HG03175 (cell line): ENCODE measurements around the gene RAB31.

Experiments used
- ATAC-seq: cut with Tn5 transposase; IDR thresholded peaks from one replicate; pipeline ENCODE4 v1.9.1; 2021; ENCODE audit warnings: mild to moderate bottlenecking, moderate library complexity; ENCODE audit not compliant: unreplicated experiment

Gene RAB31

DNA sequence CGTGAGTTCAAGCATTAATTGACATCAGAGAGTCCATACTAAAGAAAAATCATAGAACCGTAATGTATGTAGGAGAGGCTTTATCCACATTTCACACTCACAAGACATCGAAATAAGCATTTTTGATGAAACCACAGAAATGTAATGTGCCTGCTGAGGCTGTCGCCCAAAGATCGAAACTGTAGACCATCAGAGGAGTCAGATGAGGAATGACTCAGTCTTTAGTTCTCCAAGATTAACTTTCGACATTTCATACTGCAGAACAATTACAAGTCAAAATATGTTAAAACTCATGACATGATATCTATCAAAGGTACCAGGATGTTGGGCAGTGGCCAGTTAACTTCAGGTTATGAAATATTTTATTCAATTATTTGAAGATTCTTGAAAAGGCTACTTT is 79.6 kb downstream of the RAB31 start:
- ATAC-seq: no peak

DNA sequence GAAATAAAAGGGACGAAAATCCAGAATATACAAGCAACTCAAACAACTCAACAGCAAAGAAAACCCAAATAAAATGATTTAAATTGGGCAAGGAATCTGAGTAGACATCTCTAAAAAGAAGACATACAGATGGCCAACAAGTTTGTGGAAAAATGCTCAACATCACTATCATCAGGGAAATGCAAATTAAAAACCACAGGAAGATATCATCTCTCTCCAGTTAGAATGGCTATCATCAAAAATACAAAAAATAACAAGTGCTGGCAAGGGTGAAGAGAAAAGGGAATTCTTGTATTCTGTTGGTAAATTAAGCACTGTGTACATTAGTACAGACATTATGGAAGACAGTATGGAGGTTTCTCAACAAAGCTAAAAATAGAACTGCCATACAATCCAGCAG is 80.0 kb downstream of the RAB31 start:
- no peak for ATAC-seq

DNA sequence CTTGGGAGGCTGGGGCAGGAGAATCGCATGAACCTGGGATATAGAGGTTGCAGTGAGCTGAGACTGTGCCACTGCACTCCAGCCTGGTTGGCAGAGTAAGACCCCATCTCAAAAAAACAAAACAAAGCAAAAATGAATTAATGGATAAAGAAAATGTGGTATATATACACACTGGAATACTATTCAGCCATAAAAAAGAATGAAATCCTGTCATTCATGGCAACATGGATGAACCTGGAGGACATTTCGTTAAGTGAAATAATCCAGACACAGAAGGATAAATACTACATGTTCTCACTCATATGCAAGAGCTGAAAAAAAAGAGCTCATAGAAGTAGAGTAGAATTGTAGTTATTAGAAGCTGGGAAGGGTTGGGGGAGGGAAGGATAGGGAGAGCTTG is 80.8 kb downstream of the RAB31 start:
- ATAC-seq: no peak

DNA sequence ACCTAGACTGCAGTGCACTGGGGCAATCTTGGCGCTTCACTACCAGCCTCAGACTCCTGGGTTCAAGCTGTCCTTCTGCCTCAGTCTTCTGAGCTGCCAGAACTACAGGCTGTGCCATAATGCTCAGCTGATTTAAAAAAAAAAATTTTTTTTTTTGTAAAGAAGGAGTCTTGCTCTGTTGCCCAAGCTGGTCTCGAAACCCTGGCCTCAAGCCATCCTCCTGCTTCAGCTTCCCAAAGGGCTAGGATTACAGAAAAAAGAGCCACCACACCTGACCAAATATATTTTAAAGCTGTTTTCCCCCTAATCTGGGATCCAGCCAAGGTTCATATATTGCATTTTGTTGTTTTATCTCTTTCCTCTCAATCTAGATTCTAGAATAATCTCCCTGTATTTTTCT is 82.2 kb downstream of the RAB31 start:
- ATAC-seq: no peak

DNA sequence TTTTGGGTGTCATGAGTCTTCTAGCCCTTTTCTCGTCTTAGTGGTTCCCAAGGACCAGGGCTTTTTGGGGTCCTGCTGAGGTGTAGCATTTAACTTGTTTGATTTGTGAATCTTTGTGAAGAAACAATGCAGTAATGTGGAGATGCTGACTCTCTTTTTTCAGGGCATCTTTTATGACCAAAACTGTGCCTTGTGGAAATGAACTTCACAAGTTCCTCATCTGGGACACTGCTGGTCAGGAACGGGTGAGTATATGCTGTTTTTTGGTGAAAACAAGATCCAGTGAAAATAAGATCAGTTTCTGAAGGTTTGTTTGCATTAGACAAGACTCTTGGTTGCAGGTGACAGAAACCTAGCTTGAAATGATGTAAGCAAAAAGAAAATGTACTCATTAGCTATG is 83.9 kb downstream of the RAB31 start:
- ATAC-seq: no peak

DNA sequence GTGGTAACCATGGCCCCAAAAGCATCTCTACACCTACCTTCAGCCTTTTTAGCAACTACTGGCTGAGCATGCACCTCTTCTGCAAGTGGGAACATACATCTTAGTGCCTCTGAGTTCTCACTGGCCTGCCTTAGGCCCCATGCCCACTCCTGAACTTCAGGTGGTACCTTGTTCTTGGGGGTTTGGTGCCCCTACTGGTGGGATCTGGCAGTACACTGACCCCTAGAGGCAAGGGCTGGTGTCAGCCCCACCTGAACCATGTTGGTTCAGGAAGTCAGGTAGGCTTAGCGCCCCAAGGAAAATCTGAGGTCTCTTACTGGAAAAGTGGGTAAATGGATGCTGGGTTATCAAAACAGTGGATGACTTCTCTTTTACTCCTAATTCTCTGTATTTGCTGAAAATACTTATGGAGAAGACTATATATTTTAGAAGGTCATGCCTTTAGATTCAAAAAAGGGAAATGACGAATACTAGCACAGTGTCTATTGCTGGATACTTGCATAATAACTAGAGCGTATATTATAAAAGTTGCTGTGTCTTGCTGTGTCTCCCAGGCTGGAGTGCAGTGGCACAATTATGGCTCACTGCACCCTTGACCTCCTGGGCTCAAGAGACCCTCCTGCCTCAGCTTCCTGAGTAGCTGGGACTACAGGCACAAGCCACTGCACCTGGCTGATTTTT is 84.6 kb downstream of the RAB31 start:
- no peak for ATAC-seq

DNA sequence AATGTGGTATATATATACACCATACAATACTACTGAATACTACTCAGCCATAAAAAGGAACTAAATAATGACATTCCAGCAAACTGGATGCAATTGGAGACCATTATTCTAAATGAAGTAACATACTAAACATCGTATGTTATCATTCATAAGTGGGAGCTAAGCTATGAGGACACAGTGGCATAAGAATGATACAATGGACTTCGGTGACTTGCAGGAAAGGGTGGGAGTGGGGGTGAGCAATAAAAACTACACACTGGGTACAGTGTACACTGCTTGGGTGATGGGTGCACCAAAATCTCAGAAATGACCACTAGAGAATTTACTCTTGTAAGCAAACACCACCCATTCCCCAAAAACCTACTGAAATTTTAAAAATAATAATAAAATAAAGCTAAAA is 87.9 kb downstream of the RAB31 start:
- no peak for ATAC-seq

DNA sequence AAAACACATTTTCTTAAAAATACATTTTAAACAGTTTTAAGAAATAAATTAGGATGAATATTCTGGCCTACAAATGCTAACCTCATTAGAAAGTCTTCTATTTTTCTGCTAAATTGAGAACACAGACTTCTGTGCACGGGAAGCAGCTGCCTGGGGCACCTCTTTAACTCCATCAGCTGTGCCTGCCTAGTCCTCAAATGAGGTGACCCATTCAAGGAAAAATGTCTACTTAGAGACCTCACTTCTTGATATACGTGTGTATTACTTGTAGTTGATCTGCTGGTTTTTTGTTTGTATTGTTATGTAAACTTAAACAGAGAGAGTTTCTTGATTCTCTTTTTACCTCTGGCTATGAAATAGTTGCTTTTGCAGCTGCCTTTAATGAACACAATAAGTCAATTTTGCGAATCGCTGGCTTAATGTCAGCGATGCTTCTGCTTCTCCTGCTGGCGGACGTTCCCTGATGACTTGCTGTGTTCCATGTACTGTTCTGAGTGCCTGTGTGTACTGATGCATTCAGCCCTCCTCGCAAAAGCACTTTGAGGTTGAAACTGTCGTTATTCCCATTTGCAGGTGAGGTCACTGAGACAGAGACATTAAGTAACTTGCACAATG is 88.9 kb downstream of the RAB31 start:
- no peak for ATAC-seq

DNA sequence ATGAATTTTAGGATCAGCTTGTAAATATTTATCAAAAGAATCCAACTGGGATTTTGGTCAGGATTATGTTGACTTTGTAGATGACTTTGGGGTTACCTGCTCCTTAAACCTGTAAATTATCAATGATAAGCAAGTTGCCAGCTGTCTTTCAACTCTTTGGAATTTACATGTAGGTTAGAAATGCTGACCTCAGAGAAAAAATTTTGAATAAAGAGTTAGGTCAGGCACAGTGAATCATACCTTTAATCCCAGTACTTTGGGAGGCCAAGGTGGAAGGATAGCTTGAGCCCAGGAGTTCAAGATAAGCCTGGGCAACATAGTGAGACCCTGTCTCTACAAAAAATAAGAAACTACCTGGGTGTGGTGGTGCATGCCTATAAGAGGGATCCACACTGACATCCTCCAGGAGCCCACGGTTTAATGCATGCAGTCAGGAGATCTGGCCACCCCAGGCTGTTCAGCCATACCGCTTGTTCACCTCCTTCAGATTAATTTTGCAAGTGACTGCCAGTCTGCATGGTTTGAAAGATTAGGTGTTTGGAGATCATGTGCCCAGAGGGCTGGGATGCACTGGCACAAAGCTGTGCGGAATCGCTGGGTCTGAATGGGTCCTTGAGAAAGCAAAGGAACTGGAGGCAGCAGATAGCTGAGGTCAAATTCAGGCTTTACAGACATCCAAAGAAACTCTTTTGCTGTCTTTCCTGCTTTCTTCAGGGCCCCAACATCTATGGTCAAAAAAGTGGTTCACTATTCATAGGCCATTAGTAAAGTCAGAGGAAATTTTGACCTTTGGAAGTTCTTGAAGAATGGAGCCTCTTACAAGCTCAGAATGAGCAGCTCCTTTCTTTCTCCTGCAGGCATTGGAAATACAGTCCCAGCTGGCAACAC is 94.3 kb downstream of the RAB31 start:
- no peak for ATAC-seq

DNA sequence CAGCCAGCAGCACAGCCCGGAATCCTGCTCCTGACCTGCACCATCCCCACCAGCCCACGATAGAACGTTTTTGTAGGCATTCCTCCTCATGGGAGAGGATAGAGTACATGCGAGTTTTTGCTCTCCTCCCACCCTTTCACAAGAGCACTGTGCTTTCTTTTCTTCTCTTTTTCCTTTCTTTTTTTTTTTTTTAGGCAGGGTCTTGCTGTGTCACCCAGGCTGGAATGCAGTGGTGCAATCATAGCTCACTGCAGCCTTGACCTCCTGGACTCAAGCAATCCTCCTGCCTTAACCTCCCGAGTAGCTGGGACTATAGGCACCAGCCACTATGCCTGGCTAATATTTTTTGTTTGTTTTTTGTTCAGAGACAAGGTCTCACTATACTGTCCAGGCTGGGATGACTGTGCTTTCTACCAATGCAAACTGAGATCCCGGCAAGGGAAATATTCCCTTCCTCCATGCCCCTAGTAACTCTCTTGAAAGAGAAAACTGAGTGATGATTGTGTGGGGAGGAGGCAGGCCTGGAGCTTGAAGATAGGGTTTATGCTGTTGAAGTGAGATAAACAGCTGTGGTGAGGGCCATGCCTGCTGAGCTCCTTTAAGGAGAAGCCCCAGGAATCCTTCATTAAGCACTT is 95.1 kb downstream of the RAB31 start:
- ATAC-seq: no peak

DNA sequence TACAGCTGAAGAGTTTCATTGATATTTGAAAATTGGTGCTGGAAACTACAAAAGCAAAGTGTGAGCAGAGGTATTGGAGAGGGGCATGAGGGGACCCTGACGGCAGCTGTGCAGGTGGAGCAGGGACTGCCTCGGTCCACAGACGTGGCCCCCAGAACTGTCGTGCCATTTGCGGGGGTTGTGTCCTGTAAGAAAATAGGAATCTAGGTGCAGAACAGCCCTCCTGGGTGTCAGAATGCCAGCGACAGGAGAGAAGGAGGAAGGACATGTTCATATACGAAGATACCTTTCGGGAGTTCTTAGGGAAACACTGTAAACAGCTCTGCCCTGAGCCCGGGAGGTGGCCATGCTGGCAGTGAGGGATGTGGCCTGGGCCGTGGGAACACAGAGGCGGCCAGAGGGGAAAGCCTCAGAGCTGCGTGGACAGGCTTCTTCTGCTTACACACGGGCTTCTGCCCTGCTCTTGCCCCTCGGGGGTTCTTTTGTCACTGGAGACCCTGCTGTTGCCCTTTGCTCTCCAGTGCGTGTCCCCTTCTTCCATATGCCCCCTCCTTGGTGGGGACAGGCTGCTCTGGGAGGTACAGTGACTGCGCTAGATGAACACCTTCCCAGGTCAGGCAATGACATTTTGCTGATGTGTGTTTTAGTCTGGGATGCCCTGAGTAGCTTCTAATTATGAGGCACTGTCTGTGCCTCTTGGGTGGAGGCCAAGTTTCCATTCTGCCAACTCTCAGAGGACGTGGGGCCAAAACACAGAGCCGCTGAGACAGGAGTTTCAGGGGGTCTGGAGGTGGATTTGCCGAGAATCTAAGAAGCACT is 95.8 kb downstream of the RAB31 start:
- ATAC-seq: no peak

DNA sequence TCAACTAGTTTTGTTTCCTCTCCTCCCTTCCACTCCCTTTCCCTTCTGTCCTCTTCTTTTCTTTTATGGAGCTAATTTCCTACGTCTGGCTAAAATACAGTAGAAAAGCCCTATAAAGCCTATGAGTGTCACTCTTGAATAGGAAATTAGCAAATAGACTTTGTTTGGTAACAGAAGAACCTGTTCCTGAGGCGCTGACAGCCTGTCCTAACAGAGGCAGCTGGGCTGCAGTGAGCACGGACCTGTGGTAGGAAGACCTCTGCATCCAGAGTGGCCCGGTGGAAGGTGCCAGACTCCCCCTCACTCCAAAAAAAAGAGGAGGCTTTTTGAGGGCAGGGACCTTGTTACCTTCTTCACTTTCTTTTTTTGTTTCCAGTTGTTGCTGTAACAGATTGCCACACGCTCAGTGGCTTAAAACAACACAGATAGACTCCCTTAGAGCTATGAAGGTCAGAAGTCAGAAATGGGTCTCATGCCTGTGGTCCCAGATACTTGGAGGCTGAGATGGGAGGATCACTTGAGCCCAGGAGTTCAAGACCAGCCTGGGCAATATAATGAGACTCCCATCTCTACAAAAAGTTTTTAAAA is 96.5 kb downstream of the RAB31 start:
- ATAC-seq: no peak

DNA sequence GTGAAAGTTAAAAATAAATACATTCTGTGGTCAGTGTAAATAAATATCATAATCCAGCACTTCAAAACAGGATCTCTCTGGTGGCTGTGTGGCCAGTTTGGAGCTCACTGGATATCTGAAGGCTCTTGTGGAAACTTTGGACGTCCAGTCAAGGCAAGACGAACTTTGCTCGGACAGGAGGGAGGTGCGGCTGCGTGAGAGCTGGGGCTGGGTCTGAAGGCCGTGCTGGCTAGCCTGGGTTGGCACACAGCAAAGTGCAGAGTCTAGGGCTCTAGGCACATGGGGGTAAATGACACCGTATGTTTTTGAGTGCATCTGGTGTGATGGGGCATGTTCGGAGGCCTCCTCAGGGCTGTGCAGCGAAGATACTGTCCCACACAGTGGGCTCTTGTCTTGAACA is 98.8 kb downstream of the RAB31 start:
- ATAC-seq: no peak

DNA sequence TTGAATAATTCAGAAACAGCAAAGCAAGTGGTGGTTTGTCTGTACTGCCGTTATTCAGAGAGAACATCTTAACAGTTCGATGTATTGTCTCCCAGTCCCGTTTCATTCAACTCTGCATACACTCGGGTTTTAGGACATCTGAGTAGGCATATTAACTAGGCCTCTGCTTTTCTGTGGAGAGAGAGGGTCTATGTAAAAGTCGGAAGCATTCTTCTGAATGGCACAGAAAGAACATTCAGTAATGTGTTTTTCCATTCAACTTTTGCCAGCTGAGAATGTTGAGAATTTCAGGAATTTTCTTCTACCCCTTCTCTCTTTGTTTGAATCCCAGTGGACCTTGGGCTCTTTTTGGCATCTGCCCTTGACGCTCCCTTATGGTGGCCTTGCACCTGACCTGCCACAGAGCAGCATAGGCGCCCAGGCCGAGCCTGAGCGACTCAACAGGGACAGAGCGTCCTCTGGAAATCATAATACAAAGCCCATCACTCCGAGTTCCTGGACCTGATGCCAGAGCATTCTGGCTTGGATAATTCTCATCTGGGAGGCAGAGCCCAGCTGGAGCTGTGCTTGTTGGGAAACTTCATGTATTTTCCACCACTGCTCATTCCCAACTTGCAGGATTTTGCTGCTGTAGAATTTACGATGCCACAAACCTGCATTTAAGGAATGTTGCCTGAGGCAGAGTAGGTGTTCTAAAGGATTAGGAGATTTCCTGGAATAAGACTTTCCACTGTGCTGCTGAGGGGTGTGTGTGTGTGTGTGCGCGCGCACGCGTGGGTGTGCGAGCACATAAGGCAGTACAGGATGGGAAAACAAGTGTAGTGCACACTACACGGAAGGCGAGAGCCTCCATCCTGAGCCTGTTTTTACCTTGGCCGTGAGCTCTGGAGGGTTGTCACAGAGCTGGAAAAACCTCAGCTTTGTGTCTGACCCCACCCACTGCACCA is 100.5 kb downstream of the RAB31 start:
- ATAC-seq: no peak

DNA sequence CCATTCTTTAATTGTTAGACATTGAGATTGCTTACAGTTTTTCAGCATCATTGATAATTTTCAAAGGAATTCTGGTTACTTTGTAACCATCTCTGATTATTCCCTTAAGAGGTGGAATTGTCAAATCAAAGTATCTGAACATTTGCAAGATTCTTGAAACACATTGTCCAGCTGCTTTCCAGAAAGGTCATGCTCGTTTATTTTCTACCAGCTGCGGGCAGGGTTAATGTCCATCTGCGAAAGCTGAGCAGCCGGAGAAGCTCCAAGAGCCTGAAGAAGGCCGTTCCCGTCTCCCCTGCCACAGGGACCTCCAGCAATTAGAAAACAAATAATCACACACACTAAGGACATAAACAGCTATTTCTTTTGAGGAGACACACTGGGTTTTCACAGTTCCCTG is 101.6 kb downstream of the RAB31 start:
- no peak for ATAC-seq

DNA sequence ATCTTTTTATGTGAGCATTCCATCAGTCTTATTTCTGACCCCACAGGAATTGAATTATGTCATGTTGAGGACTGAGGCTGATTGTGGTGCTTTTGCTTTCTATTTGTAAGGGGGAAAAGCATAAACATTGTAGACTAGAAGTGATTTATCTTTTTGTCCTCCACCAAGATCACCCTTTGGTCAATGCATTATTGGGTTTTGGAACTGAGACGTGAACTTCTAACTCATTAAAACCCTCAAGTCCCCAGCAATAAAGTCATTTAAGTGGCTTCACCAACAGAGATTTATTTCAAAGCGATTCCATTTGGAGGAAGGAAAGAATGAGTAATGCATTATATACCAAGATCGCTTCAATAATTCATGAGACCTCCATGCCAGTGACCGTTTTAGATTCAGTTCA is 102.2 kb downstream of the RAB31 start:
- ATAC-seq: no peak

DNA sequence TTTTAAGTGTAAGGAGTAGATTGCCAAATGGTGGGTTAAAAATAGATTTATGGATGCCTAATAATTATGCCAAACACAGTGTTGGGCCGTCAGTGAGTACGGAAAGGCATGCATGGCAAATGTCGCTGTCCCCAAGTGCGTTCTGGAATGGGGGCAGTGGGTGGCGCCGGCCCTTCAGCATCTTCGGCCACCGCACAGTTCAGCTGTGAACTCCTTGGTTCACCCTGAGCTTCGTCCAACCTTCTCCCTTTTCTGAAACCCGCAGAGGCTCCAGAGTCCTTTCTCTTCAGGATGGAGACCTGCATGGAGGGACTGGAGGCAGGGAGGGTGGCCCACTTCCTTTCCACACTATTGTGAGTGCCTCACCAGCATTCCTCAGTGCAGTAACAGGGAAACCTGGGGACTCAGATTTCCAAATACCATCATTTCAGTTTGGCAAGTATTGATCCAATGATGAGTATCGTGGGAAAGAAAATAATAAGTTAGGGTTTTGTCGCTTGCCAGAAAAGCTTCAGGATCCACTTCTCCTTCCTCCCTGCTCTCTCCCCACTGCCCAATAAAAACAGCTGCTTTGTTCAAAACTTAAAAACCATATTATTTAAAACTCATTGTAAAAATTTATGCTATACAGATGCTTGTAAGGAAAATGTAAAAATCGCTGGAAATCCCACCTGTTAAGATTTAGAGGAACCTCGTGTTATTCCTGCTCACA is 103.0 kb downstream of the RAB31 start:
- ATAC-seq: no peak

DNA sequence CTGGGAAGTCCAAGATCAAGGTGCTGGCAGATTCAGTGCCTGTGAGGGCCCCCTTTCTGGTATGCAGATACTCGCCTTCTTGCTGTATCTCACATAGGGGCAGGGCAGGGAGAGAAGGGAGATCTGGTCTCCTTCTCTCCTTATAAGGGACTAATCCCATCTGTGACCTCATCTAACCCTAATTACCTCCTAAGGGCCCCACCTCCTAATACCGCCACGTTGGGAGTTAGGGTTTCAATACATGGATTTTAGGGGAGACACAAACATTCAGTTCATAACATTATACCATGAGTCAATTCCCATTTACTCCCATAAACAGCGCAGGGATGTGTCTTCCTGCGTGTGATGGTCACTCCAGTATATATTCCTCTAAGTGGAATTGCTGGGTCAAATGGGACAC is 103.9 kb downstream of the RAB31 start:
- no peak for ATAC-seq

DNA sequence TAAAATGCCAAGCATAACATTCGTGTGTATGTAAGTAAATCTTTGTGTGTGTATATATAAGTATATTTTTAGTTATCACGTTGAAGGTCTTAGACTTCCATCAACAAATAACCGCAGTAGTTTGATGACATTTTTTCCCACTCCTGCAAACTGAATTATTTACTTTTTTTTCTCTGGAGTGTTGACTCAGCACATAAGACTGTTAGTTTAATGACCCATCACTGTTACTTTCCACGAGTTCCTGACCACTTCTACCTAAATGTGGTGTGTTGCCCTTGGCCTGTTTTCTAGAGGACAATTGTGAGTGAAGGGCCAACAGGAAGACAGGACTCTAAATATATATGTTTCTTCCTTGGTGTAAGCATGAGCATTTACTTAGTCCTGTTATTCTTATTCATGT is 106.3 kb downstream of the RAB31 start:
- no peak for ATAC-seq
